Keratinocyte (primary cell): ENCODE results near the gene PDE9A. TPM values are rescaled to one million over a fixed set of nuclear protein-coding genes. Genes with fewer than 3 reads are reported as not detected.

Source experiments
- DNase-seq: peaks from one replicate; pipeline ENCODE4 v3.0.0-alpha.2; 2011; ENCODE audit warnings: low read depth, missing footprints, low spot score
- FAIRE-seq: peaks from 2 replicates; lab custom pipeline; 2011; peaks lifted over from hg19 to GRCh38; lab: Jason Lieb, UNC
- H2AFZ ChIP-seq: 2 replicates; pipeline ENCODE4 v1.6.0; 2012; ENCODE audit warnings: low read length, control low read depth, inconsistent platforms; ENCODE audit not compliant: control insufficient read depth
- H3K27ac ChIP-seq: 2 replicates; pipeline ENCODE4 v1.5.1; 2011; ENCODE audit warnings: low read length; ENCODE audit not compliant: control insufficient read depth, insufficient read depth
- H3K27me3 ChIP-seq: 3 replicates; pipeline ENCODE4 v1.6.0; 2011; ENCODE audit warnings: low read length; ENCODE audit not compliant: control insufficient read depth, insufficient read depth; ENCODE audit errors: extremely low read depth
- H3K36me3 ChIP-seq, 2 experiments: 2 replicates in 1 of 2; 3 replicates in 1 of 2; pipeline ENCODE4 v1.5.1; 2011; ENCODE audit warnings: low read length in 2 of 2, mild to moderate bottlenecking in 1 of 2; ENCODE audit not compliant: control insufficient read depth in 2 of 2, insufficient read depth in 2 of 2; ENCODE audit errors: extremely low read depth in 1 of 2
- H3K4me1 ChIP-seq: 3 replicates; pipeline ENCODE4 v1.5.1; 2011; ENCODE audit warnings: low read length; ENCODE audit not compliant: control insufficient read depth, insufficient read depth; ENCODE audit errors: extremely low read depth
- H3K4me2 ChIP-seq: 3 replicates; pipeline ENCODE4 v1.6.0; 2011; ENCODE audit warnings: low read depth, low read length; ENCODE audit not compliant: control insufficient read depth, insufficient read depth; ENCODE audit errors: extremely low read depth
- H3K4me3 ChIP-seq, 3 experiments: fragments of 200-600 bp in 1 of 3; sonication (generic) in 1 of 3; 2 replicates in 2 of 3; 3 replicates in 1 of 3; pipeline ENCODE4 v1.5.1; 2011 to 2016; ENCODE audit warnings: low read length in 3 of 3, mild to moderate bottlenecking in 3 of 3, control low read depth in 2 of 3, inconsistent platforms in 1 of 3, low read depth in 1 of 3, mixed read lengths in 1 of 3, mixed run types in 1 of 3, moderate library complexity in 1 of 3; ENCODE audit not compliant: control insufficient read depth in 2 of 3, insufficient read depth in 2 of 3; ENCODE audit errors: extremely low read depth in 1 of 3
- H3K79me2 ChIP-seq: 2 replicates; pipeline ENCODE4 v1.6.0; 2012; ENCODE audit warnings: low read length; ENCODE audit not compliant: control insufficient read depth, insufficient read depth
- H3K9ac ChIP-seq: 3 replicates; pipeline ENCODE4 v1.6.0; 2011; ENCODE audit warnings: low read length; ENCODE audit not compliant: control insufficient read depth, insufficient read depth; ENCODE audit errors: extremely low read depth
- H3K9me1 ChIP-seq: 3 replicates; pipeline ENCODE4 v1.6.0; 2011; ENCODE audit warnings: low read length; ENCODE audit not compliant: control insufficient read depth, insufficient read depth; ENCODE audit errors: extremely low read depth
- H3K9me3 ChIP-seq: 2 replicates; pipeline ENCODE4 v1.5.1; 2012; ENCODE audit warnings: low read depth, low read length; ENCODE audit not compliant: control insufficient read depth
- H4K20me1 ChIP-seq: 3 replicates; pipeline ENCODE4 v1.6.0; 2011; ENCODE audit warnings: low read length; ENCODE audit not compliant: control insufficient read depth, insufficient read depth; ENCODE audit errors: extremely low read depth
- CTCF ChIP-seq, 3 experiments: IDR thresholded peaks in 1 of 3; conservative IDR thresholded peaks in 1 of 3; optimal IDR thresholded peaks in 1 of 3; 2 replicates in 2 of 3; 3 replicates in 1 of 3; pipeline versions ENCODE3 to v1.5.1; 2011; ENCODE audit warnings: low read length in 3 of 3, mild to moderate bottlenecking in 3 of 3, moderate library complexity in 2 of 3, control low read depth in 1 of 3, inconsistent platforms in 1 of 3; ENCODE audit not compliant: insufficient read depth in 2 of 3; ENCODE audit errors: extremely low read depth in 1 of 3
- EZH2 ChIP-seq: IDR thresholded peaks from one replicate; pipeline ENCODE4 v1.6.1; 2012; ENCODE audit warnings: inconsistent platforms, mild to moderate bottlenecking, low read length, moderate library complexity
- dilution Hi-C: fragments of 300-500 bp; cut with MboI; formaldehyde crosslinking; loops from one replicate; pipeline ENCODE4 v1.7.0; 2020; ENCODE audit warnings: low sequenced_read_pairs; ENCODE audit not compliant: extremely low pct_ligation_motif_present
- polyA plus RNA-seq, 5 experiments: library from polyadenylated mRNA; depleted of rRNA in 3 of 5; stranded (reverse) in 3 of 5; stranded (forward) in 1 of 5; unstranded in 1 of 5; fragments of >200 nt; gene quantifications; 1 replicate in 1 of 5; 2 replicates in 3 of 5; 3 replicates in 1 of 5; pipeline versions ENCODE4 v1.2.1 to v1.2.3, GENCODE V29; 2011 to 2012; ENCODE audit warnings: missing spikeins in 2 of 5, low read depth in 1 of 5, low replicate concordance in 1 of 5

The PDE9A gene
- polyA plus RNA-seq, 1 donor (not counting 4 experiments of a cell fraction or from before 2014, with no cell fraction given): 0.13 TPM

DNA sequence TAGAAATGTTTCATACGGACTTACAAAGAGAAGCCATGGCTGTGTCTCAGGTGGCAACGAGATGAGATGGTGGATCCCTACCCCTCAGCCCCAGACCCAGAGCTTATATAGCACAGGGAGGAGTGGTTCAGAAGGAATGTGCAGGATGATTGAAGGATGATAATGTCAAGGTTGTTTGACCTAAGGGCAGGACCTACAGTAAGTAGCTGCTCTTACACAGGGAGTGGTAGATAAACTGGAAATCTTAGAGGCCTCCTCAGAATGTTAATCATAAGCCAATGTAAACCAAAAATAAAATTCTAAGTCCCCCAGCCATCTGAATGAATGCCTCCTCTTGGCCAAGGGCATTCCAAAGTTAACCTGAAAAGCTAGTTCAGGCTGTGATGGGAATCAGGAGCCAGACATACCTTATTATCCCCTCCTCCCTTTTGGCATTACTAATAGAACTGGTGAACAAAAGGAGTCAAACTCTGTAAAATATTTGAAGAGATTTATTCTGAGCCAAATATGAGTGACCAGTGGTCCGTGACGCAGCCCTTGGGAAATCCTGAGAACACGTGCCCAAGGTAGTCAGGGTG is 45.8 kb upstream of the PDE9A start:
- Histone ChIP-seq H3K4me1 (no peaks in the 10 kb centered on the region), H3K9me1 (no peaks in the 10 kb centered on the region), H3K4me2 (no peak overlapping the region), H3K4me3 (no peak overlapping the region), H3K27ac (no peak overlapping the region), H3K79me2 (no peaks in the 10 kb centered on the region), H3K9me3 (peaks cover 5% of the 10 kb centered on the region), H3K36me3 (no peaks in the 10 kb centered on the region), H3K9ac (no peak overlapping the region), H3K27me3 (no peaks in the 10 kb centered on the region), H4K20me1 (no peaks in the 10 kb centered on the region), H2AFZ (no peak overlapping the region)
- dilution Hi-C loops: no loop called here
- TF ChIP-seq EZH2 (no peak), CTCF (optimal IDR thresholded peaks at IDR 0.05 in 1 of 3, IDR thresholded peaks at IDR 0.05 in 1 of 3, conservative IDR thresholded peaks at IDR 0.05 in 1 of 3; ENCODE audit: extremely low read depth in 1 of 3, insufficient read depth in 2 of 3, low read length in 3 of 3) (no peak)
- no peak for FAIRE-seq
- no peak for DNase-seq

DNA sequence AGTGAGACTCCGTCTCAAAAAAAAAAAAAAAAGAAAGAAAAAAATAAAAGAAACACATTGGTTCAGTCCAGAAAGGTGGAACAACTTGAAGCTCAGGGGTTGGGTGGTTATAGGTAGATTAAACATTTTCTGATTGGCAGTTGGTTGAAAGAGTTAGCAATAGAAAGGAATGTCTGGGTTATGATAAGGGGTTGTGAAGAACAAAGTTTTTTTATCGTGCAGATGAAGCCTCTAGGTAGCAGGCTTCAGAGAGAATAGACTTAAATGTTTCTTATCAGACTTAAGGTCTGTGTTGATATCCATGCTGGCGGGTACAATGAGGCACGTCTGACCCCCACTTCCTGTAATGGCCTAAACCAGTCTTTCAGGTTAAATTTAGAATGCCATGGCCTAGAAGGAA is 45.0 kb upstream of the PDE9A start:
- DNase-seq (no peak), FAIRE-seq (no peak)
- no peaks in the 10 kb centered on the region for H3K36me3 ChIP-seq
- no peaks in the 10 kb centered on the region for H3K4me1 ChIP-seq
- H3K27ac ChIP-seq: no peak overlapping the region
- no peak for TF ChIP-seq CTCF (optimal IDR thresholded peaks at IDR 0.05 in 1 of 3, IDR thresholded peaks at IDR 0.05 in 1 of 3, conservative IDR thresholded peaks at IDR 0.05 in 1 of 3; ENCODE audit: extremely low read depth in 1 of 3, insufficient read depth in 2 of 3, low read length in 3 of 3)
- TF ChIP-seq EZH2: no peak
- H4K20me1 ChIP-seq: no peaks in the 10 kb centered on the region
- dilution Hi-C loops: no loop called here
- H3K9me3 ChIP-seq: peaks cover 5% of the 10 kb centered on the region
- H3K27me3 ChIP-seq: no peaks in the 10 kb centered on the region
- H3K79me2 ChIP-seq: no peaks in the 10 kb centered on the region
- H3K4me3 ChIP-seq: no peak overlapping the region
- no peak overlapping the region for H3K9ac ChIP-seq
- H3K4me2 ChIP-seq: no peak overlapping the region
- no peak overlapping the region for H2AFZ ChIP-seq
- H3K9me1 ChIP-seq: no peaks in the 10 kb centered on the region
